ENCODE measurements around the gene ORC5.

The ORC5 gene

DNA sequence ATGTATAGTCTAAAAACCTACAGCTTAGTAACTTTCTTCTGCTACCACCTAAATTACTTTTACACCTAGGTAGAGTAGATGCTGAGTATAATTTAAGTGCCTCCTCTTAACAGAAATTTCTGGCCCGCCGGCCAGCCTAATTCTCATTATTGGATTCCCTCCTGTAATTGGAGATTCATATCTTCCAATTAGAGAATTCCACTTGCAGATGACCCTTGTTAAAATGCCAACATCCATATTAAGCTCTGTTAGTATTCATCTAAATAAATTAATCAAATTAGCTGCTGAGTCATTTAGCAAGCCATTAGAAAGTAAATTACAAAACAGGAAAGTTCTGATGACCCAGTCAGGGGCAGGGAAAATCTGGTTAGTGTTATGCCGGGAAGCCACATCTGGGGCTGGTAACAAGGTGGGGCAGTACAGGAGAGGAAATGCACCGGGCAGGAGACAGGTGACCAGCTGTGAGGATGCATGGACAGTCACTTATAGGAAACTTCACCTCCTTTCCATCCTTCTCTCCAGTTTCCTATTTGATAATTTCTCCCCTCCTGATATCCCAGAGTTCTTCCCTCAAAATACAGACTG lies 82.8 kb downstream of the ORC5 start:
- Histone ChIP-seq H3K9ac (ENCODE audit: low read length) (no peak overlapping the region), H2AFZ (ENCODE audit: low read length) (no peak overlapping the region), H3K4me1 (ENCODE audit: insufficient read depth, low read length, severe bottlenecking) (no peaks in the 10 kb centered on the region), H3K4me3 (ENCODE audit: low read depth, low read length, poor library complexity, severe bottlenecking) (no peak overlapping the region), H3K27me3 (ENCODE audit: insufficient read depth, low read length) (no peaks in the 10 kb centered on the region), H4K20me1 (ENCODE audit: insufficient read depth, low read length) (no peaks in the 10 kb centered on the region), H3K79me2 (ENCODE audit: insufficient read depth, low read length) (no peaks in the 10 kb centered on the region), H3F3A (ENCODE audit: insufficient read depth, low read length) (no peaks in the 10 kb centered on the region), H3K4me2 (ENCODE audit: low read length) (no peak overlapping the region), H3K27ac (ENCODE audit: low read depth, low read length, poor library complexity, severe bottlenecking) (no peak overlapping the region), H3K36me3 (ENCODE audit: insufficient read depth, low read length) (peaks cover 33% of the 10 kb centered on the region), H3K9me2 (ENCODE audit: low read depth, low read length) (no peaks in the 10 kb centered on the region), H3K9me3 (ENCODE audit: low read length) (no peaks in the 10 kb centered on the region)
- TF ChIP-seq, protein P1, sequence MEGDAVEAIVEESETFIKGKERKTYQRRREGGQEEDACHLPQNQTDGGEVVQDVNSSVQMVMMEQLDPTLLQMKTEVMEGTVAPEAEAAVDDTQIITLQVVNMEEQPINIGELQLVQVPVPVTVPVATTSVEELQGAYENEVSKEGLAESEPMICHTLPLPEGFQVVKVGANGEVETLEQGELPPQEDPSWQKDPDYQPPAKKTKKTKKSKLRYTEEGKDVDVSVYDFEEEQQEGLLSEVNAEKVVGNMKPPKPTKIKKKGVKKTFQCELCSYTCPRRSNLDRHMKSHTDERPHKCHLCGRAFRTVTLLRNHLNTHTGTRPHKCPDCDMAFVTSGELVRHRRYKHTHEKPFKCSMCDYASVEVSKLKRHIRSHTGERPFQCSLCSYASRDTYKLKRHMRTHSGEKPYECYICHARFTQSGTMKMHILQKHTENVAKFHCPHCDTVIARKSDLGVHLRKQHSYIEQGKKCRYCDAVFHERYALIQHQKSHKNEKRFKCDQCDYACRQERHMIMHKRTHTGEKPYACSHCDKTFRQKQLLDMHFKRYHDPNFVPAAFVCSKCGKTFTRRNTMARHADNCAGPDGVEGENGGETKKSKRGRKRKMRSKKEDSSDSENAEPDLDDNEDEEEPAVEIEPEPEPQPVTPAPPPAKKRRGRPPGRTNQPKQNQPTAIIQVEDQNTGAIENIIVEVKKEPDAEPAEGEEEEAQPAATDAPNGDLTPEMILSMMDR (IDR thresholded peaks at IDR 0.05; ENCODE audit: low read length) = no peak
- no peak for TF ChIP-seq EZH2 (IDR thresholded peaks at IDR 0.05; ENCODE audit: borderline replicate concordance, low read length)

DNA sequence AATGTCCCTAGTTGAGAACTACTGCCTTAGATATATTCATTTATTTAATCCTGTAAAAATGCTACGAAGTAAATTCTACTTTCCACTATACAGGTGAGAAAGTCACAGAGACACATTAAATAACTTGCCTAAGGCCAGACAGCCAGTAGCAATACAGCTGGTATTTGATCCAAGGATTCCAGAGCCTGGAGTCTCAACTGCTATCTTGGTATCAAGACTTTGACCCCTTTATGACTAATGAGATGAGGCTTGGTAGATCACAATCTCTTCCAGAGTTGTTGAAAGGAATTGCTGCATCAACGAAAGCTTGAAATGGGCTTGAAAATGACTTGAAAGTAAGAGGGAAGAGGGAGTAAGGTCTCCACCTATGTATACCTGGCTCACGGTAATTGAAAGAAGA lies 83.3 kb downstream of the ORC5 start:
- no peak for TF ChIP-seq EZH2 (IDR thresholded peaks at IDR 0.05; ENCODE audit: borderline replicate concordance, low read length)
- TF ChIP-seq, protein P1 (IDR thresholded peaks at IDR 0.05; ENCODE audit: low read length) = no peak
- no peak overlapping the region for H2AFZ ChIP-seq (ENCODE audit: low read length)
- no peaks in the 10 kb centered on the region for H3K4me1 ChIP-seq (ENCODE audit: insufficient read depth, low read length, severe bottlenecking)
- H4K20me1 ChIP-seq (ENCODE audit: insufficient read depth, low read length) = no peaks in the 10 kb centered on the region
- no peaks in the 10 kb centered on the region for H3K9me2 ChIP-seq (ENCODE audit: low read depth, low read length)
- H3K27ac ChIP-seq (ENCODE audit: low read depth, low read length, poor library complexity, severe bottlenecking) = no peak overlapping the region
- H3K9ac ChIP-seq (ENCODE audit: low read length) = no peak overlapping the region
- no peaks in the 10 kb centered on the region for H3F3A ChIP-seq (ENCODE audit: insufficient read depth, low read length)
- H3K79me2 ChIP-seq (ENCODE audit: insufficient read depth, low read length) = no peaks in the 10 kb centered on the region
- no peaks in the 10 kb centered on the region for H3K27me3 ChIP-seq (ENCODE audit: insufficient read depth, low read length)
- no peak overlapping the region for H3K4me2 ChIP-seq (ENCODE audit: low read length)
- peaks cover 28% of the 10 kb centered on the region for H3K36me3 ChIP-seq (ENCODE audit: insufficient read depth, low read length)
- H3K4me3 ChIP-seq (ENCODE audit: low read depth, low read length, poor library complexity, severe bottlenecking) = no peak overlapping the region
- no peaks in the 10 kb centered on the region for H3K9me3 ChIP-seq (ENCODE audit: low read length)

DNA sequence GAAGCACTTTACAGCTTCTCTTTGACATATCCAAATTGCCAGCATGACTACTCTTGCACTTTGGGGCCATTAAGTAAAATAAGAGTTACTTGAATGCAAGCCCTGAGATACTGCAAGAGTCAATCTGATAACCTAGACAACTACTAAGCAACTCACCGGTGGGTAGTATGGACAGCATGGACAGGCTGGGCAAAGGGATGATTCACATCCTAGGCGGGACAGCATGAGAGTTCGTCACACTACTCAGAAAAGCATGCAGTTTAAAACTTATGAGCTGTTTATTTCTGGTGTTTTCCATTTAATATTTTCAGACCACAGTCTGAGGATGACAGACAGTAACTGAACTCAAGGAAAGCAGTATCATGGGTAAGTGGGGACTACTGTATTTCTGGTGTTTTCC lies 84.0 kb downstream of the ORC5 start:
- Histone ChIP-seq H3K4me1 (ENCODE audit: insufficient read depth, low read length, severe bottlenecking) (no peaks in the 10 kb centered on the region), H3K27me3 (ENCODE audit: insufficient read depth, low read length) (no peaks in the 10 kb centered on the region), H3K4me3 (ENCODE audit: low read depth, low read length, poor library complexity, severe bottlenecking) (no peak overlapping the region), H3K4me2 (ENCODE audit: low read length) (no peak overlapping the region), H3K9me3 (ENCODE audit: low read length) (no peaks in the 10 kb centered on the region), H3F3A (ENCODE audit: insufficient read depth, low read length) (no peaks in the 10 kb centered on the region), H2AFZ (ENCODE audit: low read length) (no peak overlapping the region), H3K9me2 (ENCODE audit: low read depth, low read length) (no peaks in the 10 kb centered on the region), H4K20me1 (ENCODE audit: insufficient read depth, low read length) (no peaks in the 10 kb centered on the region), H3K27ac (ENCODE audit: low read depth, low read length, poor library complexity, severe bottlenecking) (no peak overlapping the region), H3K36me3 (ENCODE audit: insufficient read depth, low read length) (peaks cover 21% of the 10 kb centered on the region), H3K9ac (ENCODE audit: low read length) (no peak overlapping the region), H3K79me2 (ENCODE audit: insufficient read depth, low read length) (no peaks in the 10 kb centered on the region)
- TF ChIP-seq EZH2 (IDR thresholded peaks at IDR 0.05; ENCODE audit: borderline replicate concordance, low read length) = no peak
- TF ChIP-seq, protein P1 (IDR thresholded peaks at IDR 0.05; ENCODE audit: low read length) = no peak

Data from OCI-LY1 (cell line).